GM23338 (cell line): ENCODE data around the gene IRF3.

Experiments used
- CREB1 ChIP-seq: fragments of 250-450 bp; sonication (Bioruptor Pico); IDR thresholded peaks from 2 replicates; pipeline ENCODE4 v1.5.0; 2020; ENCODE audit warnings: low read depth, mild to moderate bottlenecking, moderate library complexity
- EZH2 ChIP-seq: fragments of 200-600 bp; sonication (generic); IDR thresholded peaks from one replicate; pipeline ENCODE4 v1.8.0; 2017; ENCODE audit warnings: antibody characterized with exemption, mild to moderate bottlenecking, low read depth; ENCODE audit not compliant: unreplicated experiment
- EZH2phosphoT487 ChIP-seq: fragments of 200-600 bp; sonication (generic); IDR thresholded peaks from one replicate; pipeline ENCODE4 v1.8.1; 2018; ENCODE audit warnings: antibody characterized with exemption; ENCODE audit not compliant: unreplicated experiment
- JUNB ChIP-seq: IDR thresholded peaks from one replicate; pipeline ENCODE4 v1.6.1; 2016; ENCODE audit warnings: antibody characterized with exemption; ENCODE audit not compliant: unreplicated experiment
- POLR2AphosphoS5 ChIP-seq: IDR thresholded peaks from 2 replicates; pipeline ENCODE4 v1.6.1; 2016; ENCODE audit warnings: antibody characterized with exemption, low read depth
- ZNF114 ChIP-seq: fragments of 250-450 bp; sonication (Bioruptor Pico); IDR thresholded peaks from 2 replicates; pipeline ENCODE4 v1.5.0; 2020; ENCODE audit warnings: mild to moderate bottlenecking, moderate library complexity
- TF ChIP-seq, protein P1 (sequence below), 2 experiments: fragments of 200-600 bp in 1 of 2; sonication (generic) in 1 of 2; conservative IDR thresholded peaks; 2 replicates each; pipeline versions ENCODE4 v1.5.1 to v1.6.1; 2016 to 2017; ENCODE audit warnings: antibody characterized with exemption in 2 of 2, low read depth in 2 of 2, mild to moderate bottlenecking in 2 of 2, moderate library complexity in 1 of 2

DNA sequence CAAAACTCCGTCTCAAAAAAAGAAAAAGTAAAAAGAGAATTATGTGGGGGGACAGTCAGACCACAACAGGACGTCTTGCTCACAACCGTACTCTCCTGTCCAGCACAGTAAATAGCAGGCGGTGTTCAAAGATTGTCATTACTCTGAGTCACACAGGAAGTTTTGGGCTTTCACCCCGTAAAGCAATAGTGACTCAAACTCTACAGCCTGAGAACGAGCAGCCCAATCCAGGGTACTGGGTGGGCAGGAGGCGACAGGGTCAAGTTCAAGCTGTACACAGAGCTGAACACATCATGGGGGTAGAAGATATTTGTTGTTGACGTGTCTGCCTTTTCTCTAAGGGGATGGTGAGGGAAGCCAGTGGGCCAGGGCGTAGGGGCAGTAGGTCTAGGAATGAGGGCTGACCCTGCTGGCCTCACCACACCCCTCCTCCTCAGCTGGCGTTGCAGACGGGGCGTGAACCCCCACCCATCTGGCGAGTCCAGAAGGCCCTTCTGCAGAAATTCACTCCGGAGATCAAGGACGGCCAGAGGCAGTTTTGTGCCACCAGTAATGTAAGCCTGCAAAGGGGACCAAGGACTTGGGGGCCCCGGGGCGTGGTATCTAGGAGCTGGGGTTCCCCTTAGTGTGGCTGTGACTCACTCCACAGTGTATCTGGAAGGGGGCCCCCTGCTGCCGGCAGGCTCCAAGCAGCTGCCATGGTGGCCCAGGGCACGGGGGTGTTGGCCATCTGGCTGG is 51.4 kb downstream of the IRF3 start:
- TF ChIP-seq, protein P1, sequence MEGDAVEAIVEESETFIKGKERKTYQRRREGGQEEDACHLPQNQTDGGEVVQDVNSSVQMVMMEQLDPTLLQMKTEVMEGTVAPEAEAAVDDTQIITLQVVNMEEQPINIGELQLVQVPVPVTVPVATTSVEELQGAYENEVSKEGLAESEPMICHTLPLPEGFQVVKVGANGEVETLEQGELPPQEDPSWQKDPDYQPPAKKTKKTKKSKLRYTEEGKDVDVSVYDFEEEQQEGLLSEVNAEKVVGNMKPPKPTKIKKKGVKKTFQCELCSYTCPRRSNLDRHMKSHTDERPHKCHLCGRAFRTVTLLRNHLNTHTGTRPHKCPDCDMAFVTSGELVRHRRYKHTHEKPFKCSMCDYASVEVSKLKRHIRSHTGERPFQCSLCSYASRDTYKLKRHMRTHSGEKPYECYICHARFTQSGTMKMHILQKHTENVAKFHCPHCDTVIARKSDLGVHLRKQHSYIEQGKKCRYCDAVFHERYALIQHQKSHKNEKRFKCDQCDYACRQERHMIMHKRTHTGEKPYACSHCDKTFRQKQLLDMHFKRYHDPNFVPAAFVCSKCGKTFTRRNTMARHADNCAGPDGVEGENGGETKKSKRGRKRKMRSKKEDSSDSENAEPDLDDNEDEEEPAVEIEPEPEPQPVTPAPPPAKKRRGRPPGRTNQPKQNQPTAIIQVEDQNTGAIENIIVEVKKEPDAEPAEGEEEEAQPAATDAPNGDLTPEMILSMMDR (conservative IDR thresholded peaks at IDR 0.05; ENCODE audit: low read depth in 2 of 2), result peak in 1 of 2 experiments; percentile 16; a peak in 1 of 4 replicates
- TF ChIP-seq EZH2 (no peak), ZNF114 (CRISPR knock-in tag) (no peak), EZH2phosphoT487 (no peak), POLR2AphosphoS5 (no peak), JUNB (no peak), CREB1 (CRISPR knock-in tag) (no peak)
